ENCODE results near the gene FAN1. TPM values are rescaled to one million over a fixed set of nuclear protein-coding genes. Genes with fewer than 3 reads are reported as not detected.

The FAN1 gene
- total and polyA plus RNA-seq, 2 of the 4 experiments (the other 2 are of a cell fraction), result 7.6 to 12.4 TPM

GRCh38 chr15:30921781-30922479 lies 18.2 kb downstream of the FAN1 start:
- H3K9me1 ChIP-seq (ENCODE audit: insufficient read depth, low read length), result peaks cover 12% of the 10 kb centered on the region; the same call in 1 of the 2 replicates
- TF ChIP-seq FOS (IDR thresholded peaks at IDR 0.05; ENCODE audit: low read depth, low read length) (no peak), MAZ (IDR thresholded peaks at IDR 0.05; ENCODE audit: borderline replicate concordance, low read depth, low read length) (no peak), CHD1 (IDR thresholded peaks at IDR 0.05; ENCODE audit: low read depth, low read length) (no peak), BHLHE40 (IDR thresholded peaks at IDR 0.05; ENCODE audit: low read depth, low read length) (no peak), CEBPB (IDR thresholded peaks at IDR 0.05; ENCODE audit: low read depth, low read length) (no peak), POLR2A (IDR thresholded peaks at IDR 0.05; ENCODE audit: low read depth, low read length) (no peak), MAFK (IDR thresholded peaks at IDR 0.05; ENCODE audit: low read depth, low read length) (no peak), MXI1 (IDR thresholded peaks at IDR 0.05; ENCODE audit: borderline replicate concordance, low read depth, low read length) (no peak), SMC3 (IDR thresholded peaks at IDR 0.05; ENCODE audit: low read depth, low read length) (no peak), USF2 (IDR thresholded peaks at IDR 0.05; ENCODE audit: low read depth, low read length) (no peak), RFX5 (IDR thresholded peaks at IDR 0.05; ENCODE audit: low read depth, low read length) (no peak), CTCF (conservative IDR thresholded peaks at IDR 0.05; ENCODE audit: low read depth, low read length) (no peak), NFE2L2 (IDR thresholded peaks at IDR 0.05; ENCODE audit: low read depth, low read length) (no peak), RCOR1 (IDR thresholded peaks at IDR 0.05; ENCODE audit: insufficient replicate concordance, low read length) (no peak)
- ATAC-seq (ENCODE audit: low read depth) (no peak), DNase-seq (no peak)
- H2AK9ac ChIP-seq (replicated peaks; ENCODE audit: low read depth, low read length, poor library complexity), result no peak overlapping the region
- no peak overlapping the region for H2AK5ac ChIP-seq (ENCODE audit: low read depth, low read length)
- no peak overlapping the region for H2BK5ac ChIP-seq (ENCODE audit: low read depth, low read length, poor library complexity, severe bottlenecking)
- ChIA-PET POLR2A (ENCODE audit: unreplicated experiment) (no interaction called here), CTCF (no interaction called here)
- no peak overlapping the region for H3K14ac ChIP-seq (replicated peaks; ENCODE audit: low read depth, low read length)
- no peak overlapping the region for H3K4me2 ChIP-seq (ENCODE audit: low read depth, low read length)
- dilution Hi-C loops (cut with HindIII; ENCODE audit: low sequenced_read_pairs, unreplicated experiment) (no loop called here), in situ Hi-C loops (cut with MboI; ENCODE audit: low sequenced_read_pairs) (no loop called here), intact Hi-C loops (cut with micrococcal nuclease) (no loop called here)
- no peak overlapping the region for H3K56ac ChIP-seq (ENCODE audit: extremely low read depth, insufficient read depth, low read length)
- H2BK120ac ChIP-seq (ENCODE audit: low read depth, low read length), result no peak overlapping the region
- peaks cover 14% of the 10 kb centered on the region for H3K4me1 ChIP-seq (ENCODE audit: control insufficient read depth, insufficient read depth, low read length)
- H2BK15ac ChIP-seq (ENCODE audit: low read depth, low read length), result no peak overlapping the region
- no peak overlapping the region for H3K4me3 ChIP-seq (ENCODE audit: insufficient read depth, low read depth, low read length)
- no peaks in the 10 kb centered on the region; the same call in 1 of the 2 replicates for H3K27me3 ChIP-seq (ENCODE audit: control insufficient read depth, insufficient read depth, low read length)
- no peak overlapping the region for H4K5ac ChIP-seq (ENCODE audit: low read depth, low read length)
- H3K36me3 ChIP-seq (ENCODE audit: control insufficient read depth, insufficient read depth, low read length), result peaks cover 54% of the 10 kb centered on the region
- H4K91ac ChIP-seq (ENCODE audit: insufficient read depth, low read depth, low read length), result no peak overlapping the region
- peaks cover 18% of the 10 kb centered on the region; the same call in 1 of the 2 replicates for H4K20me1 ChIP-seq (ENCODE audit: insufficient read depth, low read length)
- no peaks in the 10 kb centered on the region for H3K9me3 ChIP-seq (ENCODE audit: control insufficient read depth, insufficient read depth, low read length)
- no peak overlapping the region for H2AFZ ChIP-seq (replicated peaks; ENCODE audit: low read length, poor library complexity)
- no TSS peak for BruUV-seq (replicated peaks)
- no peak overlapping the region for H3K18ac ChIP-seq (ENCODE audit: low read depth, low read length)
- H3K79me1 ChIP-seq (ENCODE audit: low read depth in 1 of 2, low read length in 2 of 2), result no peaks in the 10 kb centered on the region; a peak in 1 of 4 replicates
- no peak overlapping the region for H3K23ac ChIP-seq (ENCODE audit: low read depth, low read length)
- no peak overlapping the region for H3K27ac ChIP-seq (ENCODE audit: insufficient read depth, low read length)
- H3K9ac ChIP-seq (ENCODE audit: low read depth, low read length), result no peak overlapping the region
- H2BK20ac ChIP-seq (ENCODE audit: low read depth, low read length), result no peak overlapping the region
- H4K8ac ChIP-seq (ENCODE audit: low read depth in 2 of 2, low read length in 2 of 2), result no peak overlapping the region
- no peak overlapping the region for H3K4ac ChIP-seq (ENCODE audit: low read depth, low read length)
- 60% methylated on average over 1 of the region's 9 CpGs; no CpG with 5 or more reads in 1 of the 2 experiments for WGBS, 2 experiments (ENCODE audit: extremely low coverage in 2 of 2, insufficient read length in 1 of 2)
